ENCODE results near the gene HTT. TPM values are rescaled to one million over a fixed set of nuclear protein-coding genes. Genes with fewer than 3 reads are reported as not detected.
A peak's percentile ranks its signal among the peaks of the same experiment; 100 is the strongest.

Gene HTT
- total and polyA plus RNA-seq, 8 donors = 34.5 to 75.9 (median 43.5) TPM

- no peaks in the 10 kb centered on the region for H3K4me1 ChIP-seq
- H3K4me3 ChIP-seq = no peak overlapping the region
- no peak for DNase-seq
- H3K27me3 ChIP-seq = no peaks in the 10 kb centered on the region
- ATAC-seq = no peak
- no peak overlapping the region for H3K27ac ChIP-seq
- no peaks in the 10 kb centered on the region for H3K9me3 ChIP-seq
- TF ChIP-seq, protein P1, sequence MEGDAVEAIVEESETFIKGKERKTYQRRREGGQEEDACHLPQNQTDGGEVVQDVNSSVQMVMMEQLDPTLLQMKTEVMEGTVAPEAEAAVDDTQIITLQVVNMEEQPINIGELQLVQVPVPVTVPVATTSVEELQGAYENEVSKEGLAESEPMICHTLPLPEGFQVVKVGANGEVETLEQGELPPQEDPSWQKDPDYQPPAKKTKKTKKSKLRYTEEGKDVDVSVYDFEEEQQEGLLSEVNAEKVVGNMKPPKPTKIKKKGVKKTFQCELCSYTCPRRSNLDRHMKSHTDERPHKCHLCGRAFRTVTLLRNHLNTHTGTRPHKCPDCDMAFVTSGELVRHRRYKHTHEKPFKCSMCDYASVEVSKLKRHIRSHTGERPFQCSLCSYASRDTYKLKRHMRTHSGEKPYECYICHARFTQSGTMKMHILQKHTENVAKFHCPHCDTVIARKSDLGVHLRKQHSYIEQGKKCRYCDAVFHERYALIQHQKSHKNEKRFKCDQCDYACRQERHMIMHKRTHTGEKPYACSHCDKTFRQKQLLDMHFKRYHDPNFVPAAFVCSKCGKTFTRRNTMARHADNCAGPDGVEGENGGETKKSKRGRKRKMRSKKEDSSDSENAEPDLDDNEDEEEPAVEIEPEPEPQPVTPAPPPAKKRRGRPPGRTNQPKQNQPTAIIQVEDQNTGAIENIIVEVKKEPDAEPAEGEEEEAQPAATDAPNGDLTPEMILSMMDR (IDR thresholded peaks at IDR 0.05) = no peak
- intact Hi-C loops (cut with DNase I) = no loop called here
- H3K36me3 ChIP-seq = peaks cover 0 to 44% of the 10 kb centered on the region in 2 donors
These were observed 21.7 kb downstream of the HTT start for GRCh38 chr4:3096202-3096601.

- intact Hi-C loops (cut with DNase I) = no loop called here
- ATAC-seq = no peak
- Histone ChIP-seq H3K27ac (no peak overlapping the region), H3K4me1 (no peaks in the 10 kb centered on the region), H3K4me3 (no peak overlapping the region), H3K27me3 (no peaks in the 10 kb centered on the region), H3K9me3 (no peaks in the 10 kb centered on the region), H3K36me3 (peaks cover 0 to 56% of the 10 kb centered on the region in 2 donors)
- no peak for DNase-seq
- TF ChIP-seq, protein P1 (IDR thresholded peaks at IDR 0.05) = no peak
These were observed 23.9 kb downstream of the HTT start for GRCh38 chr4:3098346-3098745.

DNA sequence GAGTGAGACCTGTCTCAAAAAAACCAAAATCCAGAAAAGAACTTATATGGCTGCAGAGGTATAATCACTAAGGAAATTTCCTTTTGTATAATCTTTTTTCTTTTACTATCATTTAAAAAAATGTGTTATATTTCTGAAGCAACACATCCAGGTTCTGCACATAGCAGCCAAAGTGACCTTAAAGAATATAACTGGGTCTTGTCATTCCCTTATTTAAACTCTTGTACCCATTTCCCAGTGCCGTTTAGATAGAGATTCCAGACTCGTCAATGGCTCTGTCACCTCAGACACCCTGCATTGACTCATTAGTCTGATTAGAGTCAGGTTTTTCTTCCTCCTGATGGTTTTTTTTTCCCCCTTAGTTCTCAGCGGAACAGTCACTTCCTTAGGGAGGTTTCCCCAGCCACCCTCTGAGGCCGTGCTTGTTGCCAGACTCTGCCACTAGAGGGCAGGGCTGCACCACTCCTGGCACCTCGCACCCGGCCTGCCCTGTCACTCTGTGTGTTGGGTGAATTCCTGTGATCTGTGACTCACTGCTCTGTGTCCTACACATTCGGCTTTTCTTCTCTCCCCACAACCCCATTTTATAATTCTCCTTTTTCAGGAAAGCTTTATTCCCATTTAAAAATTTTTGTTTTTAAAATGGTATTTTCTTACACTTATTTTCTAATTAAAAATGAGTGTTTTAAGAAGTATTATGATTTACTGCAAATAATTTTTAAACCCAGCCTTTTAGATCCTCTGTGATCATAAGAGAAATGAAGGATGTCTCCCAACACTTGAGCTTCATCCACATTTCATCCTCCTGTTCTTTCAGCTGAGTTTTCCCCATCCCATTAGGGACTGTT, 32.1 kb downstream of the HTT start:
- no peak overlapping the region for H3K4me3 ChIP-seq
- TF ChIP-seq, protein P1 (IDR thresholded peaks at IDR 0.05) = peak; percentile 96 to 98
- peaks cover 6 to 32% of the 10 kb centered on the region in 2 donors for H3K4me1 ChIP-seq
- no peaks in the 10 kb centered on the region for H3K9me3 ChIP-seq
- H3K27me3 ChIP-seq = no peaks in the 10 kb centered on the region
- intact Hi-C loops (cut with DNase I) = no loop called here
- peaks cover 0 to 83% of the 10 kb centered on the region in 2 donors for H3K36me3 ChIP-seq
- H3K27ac ChIP-seq = peak overlapping the region in 1 of 2 donors; percentile 51
- peak; percentile 100 for ATAC-seq
- peak; percentile 67 to 95 (median 84) for DNase-seq

GRCh38 chr4:3107271-3107670, 32.8 kb downstream of the HTT start:
- intact Hi-C loops (cut with DNase I) = no loop called here
- DNase-seq (no peak), ATAC-seq (no peak)
- Histone ChIP-seq H3K36me3 (peaks cover 0 to 83% of the 10 kb centered on the region in 2 donors), H3K27ac (peak overlapping the region in 1 of 2 donors; percentile 51), H3K4me3 (no peak overlapping the region), H3K9me3 (no peaks in the 10 kb centered on the region), H3K27me3 (no peaks in the 10 kb centered on the region), H3K4me1 (peaks cover 6 to 32% of the 10 kb centered on the region in 2 donors)
- TF ChIP-seq, protein P1 (IDR thresholded peaks at IDR 0.05) = no peak

DNA sequence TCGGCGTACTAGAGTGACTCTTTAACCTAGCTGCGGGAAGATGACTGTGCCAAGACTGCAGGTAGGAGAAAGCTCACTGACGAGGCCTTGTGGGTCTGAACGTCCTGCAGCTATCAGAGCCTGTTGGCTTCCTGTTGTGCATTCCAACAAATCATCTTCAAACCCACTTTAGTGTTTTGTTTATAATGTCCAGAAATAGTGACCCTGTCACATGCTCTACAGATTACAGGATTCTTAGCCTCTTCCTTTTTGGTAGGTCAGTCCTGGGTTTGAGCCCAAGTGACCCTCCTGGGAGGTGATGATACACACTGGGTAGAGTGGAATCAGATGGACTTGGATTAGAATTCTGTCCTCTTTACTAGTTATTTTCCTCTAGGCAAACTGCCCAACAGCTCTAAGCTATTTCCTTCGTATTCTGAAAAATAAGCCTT, 33.2 kb downstream of the HTT start:
- H3K27me3 ChIP-seq = no peaks in the 10 kb centered on the region
- ATAC-seq (no peak), DNase-seq (no peak)
- H3K27ac ChIP-seq = peak overlapping the region; percentile 27 to 51
- intact Hi-C loops (cut with DNase I) = no loop called here
- peaks cover 6 to 32% of the 10 kb centered on the region in 2 donors for H3K4me1 ChIP-seq
- TF ChIP-seq, protein P1 (IDR thresholded peaks at IDR 0.05) = no peak
- H3K36me3 ChIP-seq = peaks cover 0 to 79% of the 10 kb centered on the region in 2 donors
- no peak overlapping the region for H3K4me3 ChIP-seq
- no peaks in the 10 kb centered on the region for H3K9me3 ChIP-seq

All from left lung (tissue), 10 donors.